AG09309 (cell line): Measurements from ENCODE around the gene SLC27A1.

Source experiments
- DNase-seq: peaks from one replicate; pipeline ENCODE4 v3.0.0-alpha.2; 2010; ENCODE audit warnings: low read depth
- H3K4me3 ChIP-seq: 2 replicates; pipeline ENCODE4 v1.5.1; 2011; ENCODE audit warnings: mild to moderate bottlenecking, low read depth, low read length, moderate library complexity; ENCODE audit not compliant: control insufficient read depth
- TF ChIP-seq, protein P1 (sequence below): IDR thresholded peaks from 2 replicates; pipeline ENCODE4 v1.5.1; 2011; ENCODE audit warnings: mild to moderate bottlenecking, low read depth, low read length, inconsistent platforms; ENCODE audit not compliant: insufficient read depth, control insufficient read depth; ENCODE audit errors: missing control alignments

SLC27A1 gene

GRCh38 chr19:17435218-17435617, 35.1 kb upstream of the SLC27A1 start:
- H3K4me3 ChIP-seq: no peak overlapping the region
- TF ChIP-seq, protein P1, sequence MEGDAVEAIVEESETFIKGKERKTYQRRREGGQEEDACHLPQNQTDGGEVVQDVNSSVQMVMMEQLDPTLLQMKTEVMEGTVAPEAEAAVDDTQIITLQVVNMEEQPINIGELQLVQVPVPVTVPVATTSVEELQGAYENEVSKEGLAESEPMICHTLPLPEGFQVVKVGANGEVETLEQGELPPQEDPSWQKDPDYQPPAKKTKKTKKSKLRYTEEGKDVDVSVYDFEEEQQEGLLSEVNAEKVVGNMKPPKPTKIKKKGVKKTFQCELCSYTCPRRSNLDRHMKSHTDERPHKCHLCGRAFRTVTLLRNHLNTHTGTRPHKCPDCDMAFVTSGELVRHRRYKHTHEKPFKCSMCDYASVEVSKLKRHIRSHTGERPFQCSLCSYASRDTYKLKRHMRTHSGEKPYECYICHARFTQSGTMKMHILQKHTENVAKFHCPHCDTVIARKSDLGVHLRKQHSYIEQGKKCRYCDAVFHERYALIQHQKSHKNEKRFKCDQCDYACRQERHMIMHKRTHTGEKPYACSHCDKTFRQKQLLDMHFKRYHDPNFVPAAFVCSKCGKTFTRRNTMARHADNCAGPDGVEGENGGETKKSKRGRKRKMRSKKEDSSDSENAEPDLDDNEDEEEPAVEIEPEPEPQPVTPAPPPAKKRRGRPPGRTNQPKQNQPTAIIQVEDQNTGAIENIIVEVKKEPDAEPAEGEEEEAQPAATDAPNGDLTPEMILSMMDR: no peak
- no peak for DNase-seq

DNA sequence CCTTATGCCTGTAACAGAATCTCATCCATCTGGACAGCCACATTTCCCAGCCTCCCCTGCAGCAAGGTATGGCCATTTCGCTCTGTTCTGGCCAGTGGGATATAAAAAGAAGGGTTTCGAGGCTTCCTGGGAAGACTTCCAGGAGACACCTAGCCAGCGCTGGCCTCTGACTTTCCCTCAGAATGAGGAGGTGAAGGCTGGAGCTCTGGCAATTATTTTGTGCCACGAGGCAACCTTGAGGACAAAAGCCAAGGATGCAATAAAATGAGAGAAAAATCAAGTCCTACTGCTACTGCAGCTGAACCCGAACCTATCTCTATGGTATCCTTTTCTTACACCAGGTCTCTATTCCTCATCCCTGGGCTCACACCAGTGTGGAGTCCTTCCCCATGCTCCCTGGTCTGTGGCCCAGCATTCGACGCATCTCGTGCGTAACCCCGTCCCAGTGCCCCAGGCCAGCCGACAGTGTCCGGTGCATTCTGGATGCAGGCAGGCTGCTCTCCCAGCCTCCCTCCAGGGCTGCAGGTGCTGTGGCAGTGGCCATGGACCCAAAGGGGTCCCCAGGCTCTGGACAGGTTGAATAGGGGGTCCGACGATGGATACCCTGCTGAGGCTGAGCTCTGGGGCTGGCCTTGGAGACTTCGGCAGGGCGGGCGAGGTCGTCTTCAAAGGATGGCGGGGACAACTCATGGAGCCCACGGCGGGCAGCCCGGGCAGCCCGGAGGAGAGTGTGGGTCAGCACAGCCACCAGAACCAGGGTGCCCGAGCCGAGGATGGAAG, 34.0 kb upstream of the SLC27A1 start:
- no peak overlapping the region for H3K4me3 ChIP-seq
- TF ChIP-seq, protein P1: no peak
- DNase-seq: no peak

DNA sequence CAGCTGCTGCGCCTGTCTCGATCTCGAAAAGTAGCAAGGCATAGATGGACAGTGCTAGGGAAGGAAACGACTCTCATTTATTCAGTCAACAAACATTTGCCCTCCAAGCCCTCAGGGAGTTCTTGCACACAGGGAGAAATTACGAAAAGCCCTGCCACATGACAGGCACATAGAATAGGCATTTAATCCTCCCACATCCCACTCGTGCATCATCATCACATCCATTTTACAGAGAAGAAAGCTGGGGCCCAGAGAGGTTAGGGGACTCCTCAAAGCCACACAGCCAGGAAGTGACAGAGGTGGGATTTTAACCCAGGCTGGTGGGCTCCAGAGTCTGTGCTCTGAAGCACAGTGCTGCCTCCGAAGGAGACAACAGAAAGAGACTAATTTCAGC, 33.5 kb upstream of the SLC27A1 start:
- DNase-seq: no peak
- no peak overlapping the region for H3K4me3 ChIP-seq
- TF ChIP-seq, protein P1: no peak

DNA sequence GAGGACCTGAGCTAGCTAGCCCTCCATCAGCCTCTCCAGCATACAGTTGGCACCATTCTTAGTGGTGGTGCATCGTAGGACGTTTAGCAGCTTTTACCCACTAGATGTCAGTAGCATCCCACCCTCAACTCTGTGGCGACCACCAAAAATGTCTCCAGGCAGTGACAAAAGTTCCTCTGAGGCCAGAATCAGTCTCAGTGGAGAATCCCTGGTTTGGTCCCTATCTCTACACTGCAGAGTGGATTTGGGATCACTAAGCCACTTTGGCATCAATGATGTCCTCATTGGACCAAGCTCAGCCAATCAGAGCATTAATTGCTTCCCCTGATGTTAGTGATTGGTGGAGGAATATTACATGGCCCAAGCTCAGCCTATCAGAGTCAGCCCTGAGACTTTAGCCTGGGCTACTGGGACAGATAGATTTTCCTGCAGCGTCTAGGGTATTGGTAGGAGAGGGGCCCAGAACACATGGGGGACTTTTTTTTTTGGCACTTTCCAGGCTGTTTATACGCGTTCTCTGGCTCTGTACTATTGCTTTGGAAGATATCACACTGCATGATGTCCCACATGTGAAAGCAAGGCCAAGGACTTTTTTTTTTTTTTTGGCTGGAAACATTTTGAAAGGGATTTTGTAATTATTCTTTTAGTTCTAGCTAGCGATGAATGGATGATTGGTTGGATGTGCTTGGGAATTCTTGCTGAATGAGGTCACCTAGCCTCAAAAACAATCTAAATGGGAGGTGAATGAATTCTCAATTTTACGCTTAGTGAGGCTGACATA, 28.9 kb upstream of the SLC27A1 start:
- H3K4me3 ChIP-seq: no peak overlapping the region
- TF ChIP-seq, protein P1: peak; percentile 41
- DNase-seq: no peak

DNA sequence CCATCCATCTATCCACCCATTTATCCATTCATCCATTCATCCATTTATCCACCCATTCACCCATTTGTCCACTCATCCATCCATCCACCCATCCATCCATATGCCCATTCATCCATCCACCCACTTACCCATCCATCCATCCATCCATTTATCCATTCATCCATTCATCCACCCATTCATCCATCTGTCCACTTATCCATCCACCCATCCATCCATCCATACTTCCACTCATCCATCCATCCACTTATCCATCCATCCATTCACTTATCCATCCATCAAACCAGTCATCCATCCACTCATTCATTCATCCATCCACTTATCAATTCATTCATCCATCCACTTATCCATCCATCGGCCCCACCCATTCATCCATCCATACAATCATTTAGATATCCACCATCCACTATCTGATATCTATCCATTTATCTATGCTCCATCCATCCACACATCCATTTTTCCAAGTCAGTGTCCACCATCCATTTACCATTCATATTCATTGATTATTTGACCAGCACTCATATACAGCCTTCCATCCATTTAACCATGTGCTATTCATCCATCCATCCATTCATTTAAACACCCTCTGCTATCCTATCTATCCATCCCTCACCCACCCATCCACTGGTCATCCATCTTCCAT, 24.7 kb upstream of the SLC27A1 start:
- TF ChIP-seq, protein P1: no peak
- no peak overlapping the region for H3K4me3 ChIP-seq
- no peak for DNase-seq

GRCh38 chr19:17447704-17448130, 22.6 kb upstream of the SLC27A1 start:
- DNase-seq: no peak
- no peak overlapping the region for H3K4me3 ChIP-seq
- TF ChIP-seq, protein P1: no peak
